Measurements from ENCODE around the gene PKMYT1.

The PKMYT1 gene

GRCh38 chr16:2980227-2981176 lies at the start of gene PKMYT1:
TSS of gene PKMYT1 (minus strand) at chr16:2980446. CDS start at chr16:2979657, 789 bp downstream.
- peak; percentile 95 for DNase-seq

- DNase-seq, result peak; percentile 44
These were observed 49.4 kb upstream of the PKMYT1 start for GRCh38 chr16:3029491-3030221.

- DNase-seq, result no peak
These were observed 48.6 kb upstream of the PKMYT1 start for GRCh38 chr16:3028716-3029319.

- peak; percentile 91 for DNase-seq
These were observed 47.9 kb upstream of the PKMYT1 start for GRCh38 chr16:3027983-3028715.

- no peak for DNase-seq
These were observed 47.2 kb upstream of the PKMYT1 start for GRCh38 chr16:3027489-3027795.

GRCh38 chr16:3026609-3027488 lies 46.6 kb upstream of the PKMYT1 start:
- DNase-seq, result no peak

GRCh38 chr16:3026003-3026378 lies 45.7 kb upstream of the PKMYT1 start:
- DNase-seq, result no peak

- no peak for DNase-seq
These were observed 45.1 kb upstream of the PKMYT1 start for GRCh38 chr16:3025032-3026002.

- DNase-seq, result peak; percentile 96
These were observed 43.6 kb upstream of the PKMYT1 start, which contains the start of the genes HCFC1R1 and THOC6 for GRCh38 chr16:3023669-3024478. TSS of gene HCFC1R1 (minus strand) at chr16:3023942. CDS start at chr16:3023941, 1 bp downstream. TSS of gene THOC6 (plus strand) at chr16:3024035. CDS start at chr16:3024327, 292 bp downstream.

- no peak for DNase-seq
These were observed 43.1 kb upstream of the PKMYT1 start for GRCh38 chr16:3023415-3023668.

- DNase-seq, result no peak
These were observed 42.6 kb upstream of the PKMYT1 start for GRCh38 chr16:3022684-3023414.

GRCh38 chr16:3022208-3022683 lies 42.0 kb upstream of the PKMYT1 start:
- DNase-seq, result peak; percentile 68

- DNase-seq, result peak; percentile 66
These were observed 41.4 kb upstream of the PKMYT1 start for GRCh38 chr16:3021449-3022207.

- peak; percentile 73 for DNase-seq
These were observed 40.6 kb upstream of the PKMYT1 start for GRCh38 chr16:3020604-3021448.

GRCh38 chr16:3020247-3020603 lies 40.0 kb upstream of the PKMYT1 start, which contains the start of gene TNFRSF12A:
TSS of gene TNFRSF12A (plus strand) at chr16:3020368. CDS start at chr16:3020398, 30 bp downstream.
- peak; percentile 77 for DNase-seq

- no peak for DNase-seq
These were observed 39.5 kb upstream of the PKMYT1 start for GRCh38 chr16:3019594-3020246.

Measured in CD4-positive, alpha-beta T cell treated with Interleukin-10 for 1 hour (primary cell).